Measurements from ENCODE around the gene NTPCR. TPM values are rescaled to one million over a fixed set of nuclear protein-coding genes. Genes with fewer than 3 reads are reported as not detected.
"Not testable (repeated sequence)": the region's sequence is repeated elsewhere in the genome, so short reads cannot be mapped to it uniquely, and the experiment has no call there.

NTPCR gene
- polyA plus RNA-seq, 1 donor (not counting 4 experiments of a cell fraction or from before 2014, with no cell fraction given): 40.0 TPM

GRCh38 chr1:232912845-232913580 is 37.4 kb upstream of the NTPCR start:
- FAIRE-seq: no peak
- Histone ChIP-seq H3K4me2 (ENCODE audit: control insufficient read depth, extremely low read depth, insufficient read depth, low read depth, low read length) (no peak overlapping the region), H3K9me1 (ENCODE audit: control insufficient read depth, extremely low read depth, insufficient read depth, low read length) (no peaks in the 10 kb centered on the region), H3K4me1 (ENCODE audit: control insufficient read depth, extremely low read depth, insufficient read depth, low read length) (peaks cover 11% of the 10 kb centered on the region), H4K20me1 (ENCODE audit: control insufficient read depth, extremely low read depth, insufficient read depth, low read length) (no peaks in the 10 kb centered on the region), H3K4me3 (ENCODE audit: control insufficient read depth in 2 of 3, extremely low read depth in 1 of 3, insufficient read depth in 2 of 3, low read depth in 1 of 3, low read length in 3 of 3) (no peak overlapping the region), H3K79me2 (ENCODE audit: control insufficient read depth, insufficient read depth, low read length) (no peaks in the 10 kb centered on the region), H3K36me3 (ENCODE audit: control insufficient read depth in 2 of 2, extremely low read depth in 1 of 2, insufficient read depth in 2 of 2, low read length in 2 of 2) (no peaks in the 10 kb centered on the region), H3K9ac (ENCODE audit: control insufficient read depth, extremely low read depth, insufficient read depth, low read length) (no peak overlapping the region), H3K27ac (ENCODE audit: control insufficient read depth, insufficient read depth, low read length) (no peak overlapping the region), H3K27me3 (ENCODE audit: control insufficient read depth, extremely low read depth, insufficient read depth, low read length) (no peaks in the 10 kb centered on the region), H3K9me3 (ENCODE audit: control insufficient read depth, low read depth, low read length) (no peaks in the 10 kb centered on the region), H2AFZ (ENCODE audit: control insufficient read depth, low read length) (no peak overlapping the region)
- no peak for DNase-seq (ENCODE audit: low read depth, low spot score)
- dilution Hi-C loops (cut with MboI; ENCODE audit: extremely low pct_ligation_motif_present, low sequenced_read_pairs): no loop called here
- no peak for TF ChIP-seq EZH2 (IDR thresholded peaks at IDR 0.05; ENCODE audit: low read length)
- TF ChIP-seq CTCF (optimal IDR thresholded peaks at IDR 0.05 in 1 of 3, IDR thresholded peaks at IDR 0.05 in 1 of 3, conservative IDR thresholded peaks at IDR 0.05 in 1 of 3; ENCODE audit: extremely low read depth in 1 of 3, insufficient read depth in 2 of 3, low read length in 3 of 3): no peak

DNA sequence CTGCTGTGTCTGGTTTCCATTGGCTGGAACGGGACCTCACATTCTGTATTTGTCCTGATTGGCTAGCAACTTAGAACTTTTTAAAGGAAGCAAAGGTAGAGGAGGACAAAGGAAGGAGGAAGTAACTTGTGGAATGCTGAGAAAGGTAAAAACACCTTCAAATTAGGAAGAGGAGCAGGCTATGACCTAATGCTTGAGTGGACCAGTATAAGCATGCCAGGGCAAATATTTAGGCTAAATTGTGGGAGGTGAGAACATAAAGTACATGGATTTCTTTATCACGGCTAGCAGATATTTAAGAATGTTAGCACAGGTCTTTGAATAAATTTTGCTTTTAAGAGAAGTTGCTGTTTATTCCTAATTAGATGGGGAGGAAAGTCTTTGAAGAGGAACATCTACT is 36.1 kb upstream of the NTPCR start:
- DNase-seq (ENCODE audit: low read depth, low spot score); H3K27ac ChIP-seq (ENCODE audit: control insufficient read depth, insufficient read depth, low read length); H3K4me3 ChIP-seq (ENCODE audit: control insufficient read depth in 2 of 3, extremely low read depth in 1 of 3, insufficient read depth in 2 of 3, low read depth in 1 of 3, low read length in 3 of 3); H3K36me3 ChIP-seq (ENCODE audit: control insufficient read depth in 2 of 2, extremely low read depth in 1 of 2, insufficient read depth in 2 of 2, low read length in 2 of 2); H3K9me3 ChIP-seq (ENCODE audit: control insufficient read depth, low read depth, low read length); H3K9me1 ChIP-seq (ENCODE audit: control insufficient read depth, extremely low read depth, insufficient read depth, low read length); H4K20me1 ChIP-seq (ENCODE audit: control insufficient read depth, extremely low read depth, insufficient read depth, low read length); H3K9ac ChIP-seq (ENCODE audit: control insufficient read depth, extremely low read depth, insufficient read depth, low read length); H3K79me2 ChIP-seq (ENCODE audit: control insufficient read depth, insufficient read depth, low read length); H3K27me3 ChIP-seq (ENCODE audit: control insufficient read depth, extremely low read depth, insufficient read depth, low read length); dilution Hi-C loops (cut with MboI; ENCODE audit: extremely low pct_ligation_motif_present, low sequenced_read_pairs): not testable (repeated sequence)
- peak; percentile 17 for FAIRE-seq
- peak overlapping the region; percentile 31 for H2AFZ ChIP-seq (ENCODE audit: control insufficient read depth, low read length)
- peaks cover 11% of the 10 kb centered on the region for H3K4me1 ChIP-seq (ENCODE audit: control insufficient read depth, extremely low read depth, insufficient read depth, low read length)
- H3K4me2 ChIP-seq (ENCODE audit: control insufficient read depth, extremely low read depth, insufficient read depth, low read depth, low read length): peak overlapping the region; percentile 25

- H2AFZ ChIP-seq (ENCODE audit: control insufficient read depth, low read length): peak overlapping the region; percentile 41
- peaks cover 11% of the 10 kb centered on the region for H3K4me1 ChIP-seq (ENCODE audit: control insufficient read depth, extremely low read depth, insufficient read depth, low read length)
- H3K79me2 ChIP-seq (ENCODE audit: control insufficient read depth, insufficient read depth, low read length): no peaks in the 10 kb centered on the region
- no peaks in the 10 kb centered on the region for H3K36me3 ChIP-seq (ENCODE audit: control insufficient read depth in 2 of 2, extremely low read depth in 1 of 2, insufficient read depth in 2 of 2, low read length in 2 of 2)
- peak overlapping the region; percentile 11 for H3K4me2 ChIP-seq (ENCODE audit: control insufficient read depth, extremely low read depth, insufficient read depth, low read depth, low read length)
- no peaks in the 10 kb centered on the region for H4K20me1 ChIP-seq (ENCODE audit: control insufficient read depth, extremely low read depth, insufficient read depth, low read length)
- dilution Hi-C loops (cut with MboI; ENCODE audit: extremely low pct_ligation_motif_present, low sequenced_read_pairs): no loop called here
- FAIRE-seq: peak; percentile 93
- no peak overlapping the region for H3K27ac ChIP-seq (ENCODE audit: control insufficient read depth, insufficient read depth, low read length)
- H3K9ac ChIP-seq (ENCODE audit: control insufficient read depth, extremely low read depth, insufficient read depth, low read length): no peak overlapping the region
- H3K27me3 ChIP-seq (ENCODE audit: control insufficient read depth, extremely low read depth, insufficient read depth, low read length): no peaks in the 10 kb centered on the region
- no peak for DNase-seq (ENCODE audit: low read depth, low spot score)
- no peak for TF ChIP-seq EZH2 (IDR thresholded peaks at IDR 0.05; ENCODE audit: low read length)
- TF ChIP-seq CTCF (optimal IDR thresholded peaks at IDR 0.05 in 1 of 3, IDR thresholded peaks at IDR 0.05 in 1 of 3, conservative IDR thresholded peaks at IDR 0.05 in 1 of 3; ENCODE audit: extremely low read depth in 1 of 3, insufficient read depth in 2 of 3, low read length in 3 of 3): no peak
- no peaks in the 10 kb centered on the region for H3K9me3 ChIP-seq (ENCODE audit: control insufficient read depth, low read depth, low read length)
- H3K9me1 ChIP-seq (ENCODE audit: control insufficient read depth, extremely low read depth, insufficient read depth, low read length): no peaks in the 10 kb centered on the region
- no peak overlapping the region for H3K4me3 ChIP-seq (ENCODE audit: control insufficient read depth in 2 of 3, extremely low read depth in 1 of 3, insufficient read depth in 2 of 3, low read depth in 1 of 3, low read length in 3 of 3)
These were observed 35.2 kb upstream of the NTPCR start for GRCh38 chr1:232915212-232915611.
